NCI-H82 (cell line): Measurements from ENCODE around the gene ANAPC5.

Source experiments
- DNase-seq: peaks from one replicate; lab custom pipeline; 2025; lab: John Stamatoyannopoulos, UW

Gene ANAPC5

GRCh38 chr12:121366063-121366459 lies 13.8 kb upstream of the ANAPC5 start:
- DNase-seq: peak; percentile 10

- no peak for DNase-seq
Observed at GRCh38 chr12:121365416-121366062, 13.3 kb upstream of the ANAPC5 start.

DNA sequence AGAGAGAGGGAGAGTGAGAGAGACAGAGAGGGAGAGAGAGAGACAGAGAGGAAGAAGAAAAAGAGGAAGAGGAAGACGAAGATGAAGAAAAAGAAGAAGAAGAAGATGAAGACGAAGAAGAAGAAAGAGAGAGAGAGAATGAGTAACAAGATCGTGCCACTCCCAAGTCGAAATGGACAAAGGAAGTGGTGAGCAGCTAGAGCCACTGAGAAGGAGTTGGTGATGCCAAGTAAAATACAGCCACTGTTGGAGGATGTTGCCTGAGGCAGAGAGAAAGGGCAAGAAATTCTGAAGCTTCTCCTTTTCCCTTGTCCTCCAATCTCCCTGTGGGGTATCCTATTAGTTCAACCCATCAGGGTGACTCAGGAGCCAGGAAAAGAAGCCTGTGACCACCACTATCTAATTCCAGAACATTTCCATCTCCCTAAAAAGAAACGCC lies 12.5 kb upstream of the ANAPC5 start:
- DNase-seq: no peak

GRCh38 chr12:121358073-121358472 lies 5.9 kb upstream of the ANAPC5 start:
- no peak for DNase-seq

DNA sequence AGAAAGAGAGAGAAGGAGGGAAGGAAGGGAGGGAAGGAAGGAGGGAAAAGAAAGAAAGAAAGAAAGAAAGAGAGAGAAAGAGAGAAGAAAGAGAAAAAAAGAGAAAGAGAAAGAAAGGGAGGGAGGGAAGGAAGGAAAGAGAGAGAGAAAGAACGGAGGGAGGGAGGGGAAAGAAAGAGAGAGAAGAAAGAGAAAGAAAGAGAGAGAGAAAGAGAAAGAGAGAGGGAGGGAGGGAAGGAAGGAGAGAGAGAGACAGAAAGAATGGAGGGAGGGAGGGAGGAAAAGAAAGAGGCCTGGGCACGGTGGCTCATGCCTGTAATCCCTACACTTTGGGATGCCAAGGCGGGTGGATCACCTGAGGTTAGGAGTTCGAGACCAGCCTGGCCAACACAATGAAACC lies 5.1 kb upstream of the ANAPC5 start:
- DNase-seq: no peak

DNA sequence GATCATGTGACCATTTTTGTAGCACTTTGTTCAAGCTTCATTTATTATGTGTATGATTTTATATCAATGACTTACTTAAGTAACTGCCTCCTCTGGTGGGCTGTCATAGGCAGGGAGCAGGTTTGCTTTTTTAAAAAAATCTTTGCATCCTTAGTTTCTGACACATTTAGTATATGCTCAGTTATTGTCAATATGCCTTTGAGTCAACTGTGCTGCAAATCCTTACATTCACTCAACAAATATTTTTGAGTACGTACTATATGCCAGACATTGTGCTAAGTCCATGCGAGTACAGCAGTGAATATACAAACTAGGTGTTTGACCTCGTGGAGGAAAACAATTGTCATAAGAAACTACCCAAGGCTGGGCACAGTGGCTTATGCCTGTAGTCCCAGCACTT lies 4.4 kb upstream of the ANAPC5 start:
- DNase-seq: no peak

DNA sequence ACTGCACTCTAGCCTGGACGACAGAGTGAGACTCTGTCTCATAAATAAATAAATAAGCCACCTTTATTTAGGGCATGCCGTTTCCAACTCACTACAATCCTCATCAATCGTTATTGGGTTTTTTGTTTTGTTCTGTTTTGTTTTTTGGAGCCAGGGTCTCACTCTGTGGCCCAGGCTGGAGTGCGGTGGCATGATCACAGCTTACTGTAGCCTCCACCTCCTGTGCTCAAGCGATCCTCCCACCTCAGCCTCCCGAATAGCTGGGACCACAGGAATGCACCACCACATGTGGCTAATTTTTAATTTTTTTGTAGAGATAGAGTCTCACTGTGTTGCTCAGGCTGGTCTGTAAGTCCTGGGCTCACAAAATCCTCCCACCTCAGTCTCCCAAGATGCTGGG lies 3.6 kb upstream of the ANAPC5 start:
- DNase-seq: no peak

GRCh38 chr12:121352682-121353018 lies 439 bp upstream of the ANAPC5 start:
- peak; percentile 94 for DNase-seq

DNA sequence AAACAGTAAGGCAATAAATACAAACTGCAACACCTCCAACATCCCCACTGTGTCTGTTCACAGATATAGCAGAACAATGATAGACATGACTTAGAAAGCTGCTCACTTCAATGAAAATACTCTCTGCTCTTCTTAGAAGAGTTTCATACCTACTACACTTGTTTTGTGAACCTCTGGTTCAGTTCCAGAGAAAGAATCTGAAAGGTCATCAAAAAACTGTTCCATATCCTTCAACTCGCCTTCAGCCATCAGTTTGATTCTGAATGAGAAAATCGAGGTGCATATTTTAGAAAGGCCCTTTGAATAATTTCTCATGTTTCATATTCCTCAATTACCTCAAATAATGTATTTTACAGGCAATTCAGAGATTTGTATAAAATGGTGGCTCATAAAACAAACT lies 5.5 kb downstream of the ANAPC5 start:
- no peak for DNase-seq

GRCh38 chr12:121345151-121345815 lies 6.9 kb downstream of the ANAPC5 start:
- no peak for DNase-seq

- DNase-seq: no peak
Observed at GRCh38 chr12:121344506-121344905, 7.7 kb downstream of the ANAPC5 start.

DNA sequence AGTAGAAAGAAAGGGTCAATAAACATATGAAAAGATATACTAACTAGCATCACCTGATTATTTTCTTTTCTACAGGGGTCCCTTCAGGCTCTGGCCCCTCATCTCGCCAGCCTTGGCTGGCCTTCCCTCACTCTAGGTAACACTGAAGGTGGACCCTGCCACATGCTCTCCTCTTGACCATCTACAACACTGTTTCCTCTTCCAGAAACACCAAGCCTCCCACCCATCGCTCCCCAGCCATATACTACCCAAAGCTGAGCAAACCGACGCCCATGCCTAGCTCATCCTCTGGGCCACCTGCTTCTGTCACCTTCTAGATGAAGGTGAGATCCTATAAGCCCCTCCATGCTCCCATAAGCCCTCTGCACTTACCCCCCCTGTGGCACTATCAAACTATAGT lies 14.8 kb downstream of the ANAPC5 start:
- no peak for DNase-seq

- peak; percentile 85 for DNase-seq
Observed at GRCh38 chr12:121334513-121335343, 17.5 kb downstream of the ANAPC5 start.

DNA sequence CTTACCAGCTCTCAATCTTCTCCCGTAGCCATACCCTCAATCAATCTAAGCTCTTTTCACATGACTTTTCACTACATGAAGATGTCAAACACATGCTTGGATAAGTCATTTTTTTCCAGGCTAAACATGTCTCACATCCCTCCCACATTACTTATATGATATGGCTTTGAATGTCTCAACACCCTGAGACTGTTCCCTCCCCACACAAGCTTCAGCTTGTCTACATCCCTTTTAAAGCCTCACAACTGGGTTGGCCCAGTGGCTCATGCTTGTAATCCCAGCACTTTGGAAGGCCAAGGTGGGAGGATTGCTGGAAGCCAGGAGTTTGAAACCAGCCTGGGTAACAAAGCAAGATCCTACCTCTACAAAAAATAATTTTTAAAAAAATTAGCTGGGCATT lies 18.5 kb downstream of the ANAPC5 start:
- no peak for DNase-seq

- DNase-seq: no peak
Observed at GRCh38 chr12:121331248-121331647, 21.0 kb downstream of the ANAPC5 start.

DNA sequence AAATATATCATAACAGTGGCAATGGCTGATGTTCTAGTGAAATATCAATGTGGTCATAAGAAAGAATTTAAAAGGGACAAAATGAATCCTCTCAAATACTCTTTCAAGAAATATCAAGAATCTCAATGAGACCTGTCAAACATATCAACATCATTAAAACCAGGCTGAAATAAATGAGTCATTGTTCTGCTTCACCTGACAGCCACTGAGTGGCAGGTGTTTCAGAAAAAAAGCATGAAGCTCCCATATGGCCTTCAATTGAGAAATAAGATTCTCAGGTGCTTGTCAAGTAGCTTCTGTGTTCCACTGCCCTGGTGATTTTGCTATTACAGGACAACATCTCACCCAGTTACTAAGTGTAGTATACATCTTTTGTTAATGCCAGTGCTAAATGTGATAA lies 21.5 kb downstream of the ANAPC5 start:
- no peak for DNase-seq

DNA sequence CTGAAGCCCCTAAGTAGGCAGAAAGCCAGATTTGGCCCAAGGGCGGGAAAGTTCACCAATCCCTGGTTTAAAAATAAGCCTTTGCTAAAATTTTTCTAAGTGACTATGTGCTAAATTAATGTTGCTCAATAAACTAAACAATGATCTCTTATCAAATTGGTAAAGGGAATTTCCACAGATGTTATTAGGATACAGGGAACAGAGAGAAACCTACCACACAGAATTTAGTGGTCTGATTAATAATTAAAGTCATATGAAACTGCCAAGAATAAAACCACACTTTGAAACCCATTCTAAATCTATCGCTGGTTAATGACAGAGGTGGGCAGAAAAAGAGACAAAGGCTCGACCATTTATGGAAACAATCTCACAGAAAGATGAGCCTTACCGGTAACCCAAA lies 22.0 kb downstream of the ANAPC5 start:
- no peak for DNase-seq

GRCh38 chr12:121328620-121329019 lies 23.6 kb downstream of the ANAPC5 start:
- DNase-seq: no peak

DNA sequence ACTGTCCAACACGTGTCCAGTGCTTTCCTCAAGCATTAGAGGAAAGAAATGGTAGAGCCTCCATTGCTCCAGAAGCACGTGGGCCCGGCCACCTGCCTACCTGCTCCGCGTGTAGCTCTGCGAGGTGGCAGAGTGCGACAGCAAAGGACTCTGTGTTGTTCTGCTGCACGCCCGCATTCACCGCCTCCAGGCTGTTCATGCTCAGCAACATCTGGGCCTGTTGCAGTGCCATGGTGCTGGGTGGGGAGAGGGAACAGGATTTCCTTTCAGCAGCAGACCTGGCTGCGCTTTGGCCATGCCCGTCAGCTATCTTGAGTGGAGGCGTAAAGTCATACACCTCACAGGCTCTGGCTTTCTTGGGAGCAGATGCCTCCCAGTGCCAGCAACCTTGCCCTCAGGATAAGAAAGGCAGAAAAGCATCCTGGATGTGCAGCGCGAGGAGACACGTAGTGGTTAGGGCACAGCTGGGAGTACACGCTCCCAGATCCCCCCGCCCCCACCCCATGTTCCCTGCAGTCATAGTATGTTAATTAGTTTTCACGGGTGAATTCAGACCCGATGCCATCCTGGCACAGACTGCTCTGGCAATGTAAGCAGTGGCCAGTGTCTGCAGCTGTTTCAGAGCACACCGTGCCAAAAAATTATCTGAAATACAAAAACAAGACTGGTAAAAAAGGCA lies 25.1 kb downstream of the ANAPC5 start:
- no peak for DNase-seq

GRCh38 chr12:121325922-121326396 lies 26.3 kb downstream of the ANAPC5 start:
- no peak for DNase-seq

DNA sequence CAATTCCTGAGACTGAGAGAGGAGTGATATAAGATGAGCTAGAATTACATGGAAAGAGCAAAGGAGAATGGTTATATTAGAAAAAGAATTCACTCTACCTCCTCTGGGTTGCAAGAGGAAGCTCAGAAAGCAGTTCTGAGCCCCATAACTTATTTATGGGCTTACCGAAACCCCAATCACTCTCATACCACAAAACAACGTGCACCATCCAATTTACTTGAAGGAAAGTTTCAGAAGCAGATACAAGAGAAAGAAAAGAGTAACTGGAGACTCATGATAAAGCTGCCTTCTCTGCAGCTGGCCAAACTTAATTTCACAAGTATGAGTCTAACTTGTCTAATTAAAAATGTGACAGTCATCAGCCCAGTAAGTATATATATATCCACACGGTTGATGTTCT lies 28.3 kb downstream of the ANAPC5 start:
- no peak for DNase-seq

DNA sequence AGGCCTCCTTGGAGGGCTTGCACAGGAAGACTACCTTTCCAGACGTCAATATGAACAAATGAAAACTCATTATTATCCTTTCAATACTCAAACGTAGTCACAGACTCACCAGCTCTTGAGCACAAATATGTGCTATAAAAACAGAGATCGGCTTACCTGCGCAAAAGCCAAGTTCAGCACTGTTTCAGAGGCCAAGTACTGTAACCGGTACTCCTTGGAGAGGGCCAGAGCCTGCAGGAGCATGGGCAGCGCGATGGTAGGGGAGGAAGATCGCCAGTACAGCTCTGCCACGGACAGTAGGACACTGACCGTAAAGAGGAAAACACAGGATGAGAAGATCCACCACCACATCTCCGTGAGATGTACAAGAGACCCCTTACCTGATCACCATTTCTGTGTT lies 34.1 kb downstream of the ANAPC5 start:
- DNase-seq: no peak

DNA sequence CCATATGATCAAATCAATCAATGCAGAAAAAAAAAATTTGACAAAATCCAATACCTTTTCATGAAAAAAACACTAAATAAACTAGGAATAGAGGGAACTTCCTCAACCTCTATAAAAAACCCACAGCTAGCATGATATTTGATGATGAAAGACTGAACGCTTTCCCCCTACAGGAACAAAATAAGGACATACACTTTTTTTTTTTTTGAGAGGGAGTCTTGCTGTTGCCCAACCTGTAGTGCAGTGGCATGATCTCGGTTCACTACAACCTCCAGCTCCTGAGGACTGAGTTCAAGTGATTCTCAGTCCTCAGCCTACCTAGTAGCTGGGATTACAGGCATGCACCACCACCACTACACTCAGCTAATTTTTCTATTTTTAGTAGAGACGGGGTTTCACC lies 37.8 kb downstream of the ANAPC5 start:
- no peak for DNase-seq
